IPS-18c (cell line): ENCODE measurements around the gene PDLIM5.
"Not testable (repeated sequence)": the region's sequence is repeated elsewhere in the genome, so short reads cannot be mapped to it uniquely, and the experiment has no call there.

Experiments
- H3K4me3 ChIP-seq: 2 replicates; pipeline ENCODE4 v1.7.0; 2013; ENCODE audit warnings: low read depth, mild to moderate bottlenecking, low read length, moderate library complexity; ENCODE audit not compliant: insufficient read depth
- H3K9me3 ChIP-seq: one replicate; pipeline ENCODE4 v1.6.1; 2013; ENCODE audit warnings: mild to moderate bottlenecking, low read length, moderate library complexity; ENCODE audit not compliant: control insufficient read depth, insufficient read depth

The PDLIM5 gene, protein sequence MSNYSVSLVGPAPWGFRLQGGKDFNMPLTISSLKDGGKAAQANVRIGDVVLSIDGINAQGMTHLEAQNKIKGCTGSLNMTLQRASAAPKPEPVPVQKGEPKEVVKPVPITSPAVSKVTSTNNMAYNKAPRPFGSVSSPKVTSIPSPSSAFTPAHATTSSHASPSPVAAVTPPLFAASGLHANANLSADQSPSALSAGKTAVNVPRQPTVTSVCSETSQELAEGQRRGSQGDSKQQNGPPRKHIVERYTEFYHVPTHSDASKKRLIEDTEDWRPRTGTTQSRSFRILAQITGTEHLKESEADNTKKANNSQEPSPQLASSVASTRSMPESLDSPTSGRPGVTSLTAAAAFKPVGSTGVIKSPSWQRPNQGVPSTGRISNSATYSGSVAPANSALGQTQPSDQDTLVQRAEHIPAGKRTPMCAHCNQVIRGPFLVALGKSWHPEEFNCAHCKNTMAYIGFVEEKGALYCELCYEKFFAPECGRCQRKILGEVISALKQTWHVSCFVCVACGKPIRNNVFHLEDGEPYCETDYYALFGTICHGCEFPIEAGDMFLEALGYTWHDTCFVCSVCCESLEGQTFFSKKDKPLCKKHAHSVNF

GRCh38 chr4:94451695-94452475 is at the start of gene PDLIM5:
Gene PDLIM5, plus strand, starts transcription at chr4:94451942. Its CDS starts 3,347 bp downstream, at chr4:94455289.
- Histone ChIP-seq H3K9me3 (no peaks in the 10 kb centered on the region), H3K4me3 (peak within 1 kb of the TSS; percentile 82)

DNA sequence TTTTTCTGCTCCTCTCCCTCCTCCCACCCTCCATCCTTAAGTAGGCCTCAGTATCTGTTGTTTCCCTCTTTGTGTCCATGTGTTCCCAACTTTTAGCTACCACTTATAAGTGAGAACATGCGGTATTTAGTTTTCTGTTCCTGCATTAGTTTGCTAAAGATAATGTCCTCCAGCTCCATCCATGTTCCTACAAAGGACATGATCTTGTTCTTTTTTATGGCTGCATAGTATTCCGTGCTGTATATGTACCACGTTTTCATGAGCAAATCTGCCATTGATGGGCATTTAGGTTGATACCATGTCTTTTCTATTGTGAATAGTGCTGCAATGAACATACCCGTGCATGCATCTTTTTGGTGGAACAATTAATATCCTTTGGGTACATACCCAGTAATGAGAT is 49.3 kb upstream of the PDLIM5 start:
- not testable (repeated sequence) for H3K9me3 ChIP-seq, H3K4me3 ChIP-seq

GRCh38 chr4:94403751-94404150 is 48.0 kb upstream of the PDLIM5 start:
- Histone ChIP-seq H3K9me3 (no peaks in the 10 kb centered on the region), H3K4me3 (no peak overlapping the region)

DNA sequence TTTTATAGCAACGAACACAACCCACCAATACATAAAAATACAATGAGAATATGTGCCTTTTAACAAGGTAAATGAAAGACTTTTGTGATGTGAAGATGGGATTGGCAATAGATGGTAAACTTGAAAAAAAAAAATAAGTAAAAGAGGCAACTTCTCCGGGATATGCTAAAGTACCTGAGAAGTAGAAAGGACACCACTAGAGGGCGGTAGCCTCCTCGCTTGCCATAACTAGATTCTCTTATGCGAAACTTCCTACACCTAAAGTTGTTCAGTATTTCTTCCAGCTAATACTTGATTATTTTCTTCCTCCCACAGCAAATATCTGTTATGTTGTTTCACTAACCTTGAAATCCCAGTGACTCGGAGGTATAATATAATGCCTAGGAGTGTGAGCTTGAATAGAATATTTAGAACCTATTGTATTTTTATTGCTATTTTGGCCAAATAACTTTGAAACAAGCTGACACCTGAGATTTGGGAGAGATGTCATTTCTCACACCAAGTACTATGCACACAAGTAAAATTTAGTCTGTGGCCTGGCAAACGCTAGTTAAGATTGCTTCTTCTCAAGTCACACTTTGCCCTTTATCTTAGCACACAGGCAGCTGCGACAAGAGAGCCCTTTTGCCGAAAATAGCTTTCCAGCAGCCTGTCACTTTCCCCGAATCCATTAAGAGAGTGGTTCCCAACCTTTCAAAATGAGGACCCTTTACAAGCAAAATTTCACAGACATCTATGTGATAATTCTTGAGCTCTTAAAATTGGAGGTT is 44.9 kb upstream of the PDLIM5 start:
- Histone ChIP-seq H3K4me3 (no peak overlapping the region), H3K9me3 (no peaks in the 10 kb centered on the region)

GRCh38 chr4:94407846-94408245 is 43.9 kb upstream of the PDLIM5 start:
- H3K4me3 ChIP-seq = no peak overlapping the region
- no peaks in the 10 kb centered on the region for H3K9me3 ChIP-seq

GRCh38 chr4:94408549-94409374 is 43.0 kb upstream of the PDLIM5 start:
- no peaks in the 10 kb centered on the region for H3K9me3 ChIP-seq

GRCh38 chr4:94409375-94409679 is 42.4 kb upstream of the PDLIM5 start:
- Histone ChIP-seq H3K9me3 (no peaks in the 10 kb centered on the region), H3K4me3 (no peak overlapping the region)

More at GRCh38 chr4:94408549-94409374, 43.0 kb upstream of the PDLIM5 start:
- no peak overlapping the region for H3K4me3 ChIP-seq

GRCh38 chr4:94409962-94410361 is 41.8 kb upstream of the PDLIM5 start:
- Histone ChIP-seq H3K9me3 (no peaks in the 10 kb centered on the region), H3K4me3 (no peak overlapping the region)

GRCh38 chr4:94410678-94411206 is 41.0 kb upstream of the PDLIM5 start:
- Histone ChIP-seq H3K4me3 (no peak overlapping the region), H3K9me3 (no peaks in the 10 kb centered on the region)

GRCh38 chr4:94411296-94411695 is 40.4 kb upstream of the PDLIM5 start:
- no peaks in the 10 kb centered on the region for H3K9me3 ChIP-seq
- H3K4me3 ChIP-seq = no peak overlapping the region

DNA sequence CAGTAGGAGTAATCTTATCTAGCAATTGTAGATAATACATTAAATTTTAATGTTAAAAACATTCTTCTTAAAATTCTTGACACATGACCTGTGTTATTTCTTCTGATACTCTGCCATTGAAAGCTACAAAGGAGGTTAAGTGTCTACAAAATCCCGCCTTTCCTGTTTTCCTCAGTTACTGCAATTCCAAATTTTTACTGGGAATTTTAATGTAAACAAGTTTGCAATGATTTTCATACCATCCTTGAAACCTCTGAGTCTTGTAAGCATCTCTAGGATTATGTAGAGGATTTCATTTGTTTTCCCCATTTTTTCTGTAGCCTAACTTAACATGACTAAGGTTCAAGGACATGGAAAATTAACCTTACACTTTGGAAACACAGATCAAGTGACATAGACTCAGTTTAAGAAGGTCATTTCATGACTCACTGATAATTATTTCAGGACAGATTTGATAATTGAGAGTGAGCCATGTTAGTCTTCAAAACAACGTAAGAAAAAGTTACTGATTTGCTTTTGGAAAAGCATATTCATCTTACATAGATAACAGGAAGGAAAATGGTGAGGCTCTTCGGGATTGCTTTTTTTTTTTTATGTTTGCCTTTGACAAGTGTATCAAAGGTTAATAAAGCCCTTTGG is 39.6 kb upstream of the PDLIM5 start:
- Histone ChIP-seq H3K9me3 (no peaks in the 10 kb centered on the region), H3K4me3 (no peak overlapping the region)

DNA sequence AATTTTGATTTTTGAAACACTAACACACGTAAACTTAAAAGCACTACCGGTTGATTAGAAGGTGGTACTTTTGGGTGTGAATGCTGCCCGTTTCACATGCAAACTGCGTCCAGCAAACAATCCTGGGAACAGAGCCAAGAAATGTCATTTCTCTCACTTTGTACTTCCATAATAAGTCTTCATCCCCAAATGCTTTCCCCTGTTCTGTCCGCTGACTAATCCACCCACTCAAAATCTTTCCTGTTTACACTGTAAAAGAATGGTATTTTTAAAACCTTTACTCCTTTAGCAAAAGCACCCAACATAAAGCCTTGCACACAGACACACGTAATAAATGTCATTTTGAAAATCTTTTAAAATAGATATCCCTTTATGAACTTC is 39.1 kb upstream of the PDLIM5 start:
- no peaks in the 10 kb centered on the region for H3K9me3 ChIP-seq
- H3K4me3 ChIP-seq = no peak overlapping the region

- Histone ChIP-seq H3K4me3 (no peak overlapping the region), H3K9me3 (no peaks in the 10 kb centered on the region)
Observed at GRCh38 chr4:94413085-94413840, 38.5 kb upstream of the PDLIM5 start.

DNA sequence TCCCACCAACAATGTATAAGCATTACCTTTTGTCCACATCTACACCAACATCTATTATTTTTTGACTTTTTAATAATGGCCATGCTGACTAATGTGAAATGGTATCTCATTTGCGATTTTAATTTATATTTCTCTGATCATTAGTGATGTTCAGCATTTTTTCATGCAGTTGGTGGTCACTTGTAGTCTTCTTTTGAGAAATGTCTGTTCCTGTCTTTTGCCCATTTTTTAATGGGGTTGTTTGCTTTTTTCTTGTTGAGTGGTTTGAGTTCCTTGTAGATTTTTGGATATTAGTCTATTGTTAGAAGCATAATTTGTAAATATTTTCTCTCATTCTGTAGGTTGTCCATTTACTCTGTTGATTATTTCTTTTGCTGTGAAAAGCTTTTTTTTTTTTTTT is 36.8 kb upstream of the PDLIM5 start:
- H3K4me3 ChIP-seq = no peak overlapping the region
- H3K9me3 ChIP-seq = no peaks in the 10 kb centered on the region

GRCh38 chr4:94415448-94415847 is 36.3 kb upstream of the PDLIM5 start:
- Histone ChIP-seq H3K4me3 (no peak overlapping the region), H3K9me3 (no peaks in the 10 kb centered on the region)
